ENCODE data around the gene COMMD7. TPM values are rescaled to one million over a fixed set of nuclear protein-coding genes. Genes with fewer than 3 reads are reported as not detected.

The COMMD7 gene
- total RNA-seq, 2 donors from 2014 or later: 21.2 to 49.2 TPM

- Histone ChIP-seq H3K4me3 (ENCODE audit: low read length) (no peak overlapping the region), H3K27ac (ENCODE audit: low read depth, low read length) (no peak overlapping the region), H3K4me1 (ENCODE audit: control insufficient read depth, insufficient read depth, low read length) (no peaks in the 10 kb centered on the region), H3K9me3 (ENCODE audit: control insufficient read depth, low read length) (no peaks in the 10 kb centered on the region), H3K27me3 (ENCODE audit: control insufficient read depth, insufficient read depth, low read length, poor library complexity, severe bottlenecking) (no peaks in the 10 kb centered on the region), H3K9ac (ENCODE audit: extremely low read depth, low read length, poor library complexity, severe bottlenecking) (no peak overlapping the region), H3K36me3 (ENCODE audit: control insufficient read depth, insufficient read depth, low read length) (no peaks in the 10 kb centered on the region)
- no CpG with 5 or more reads among the region's 2 CpGs for WGBS, 2 experiments (ENCODE audit: insufficient coverage in 1 of 2, insufficient read length in 1 of 2)
- H3K4me1 Mint-ChIP-seq: peaks cover 17% of the 10 kb centered on the region
- no peak overlapping the region for H3K27ac Mint-ChIP-seq
- no peaks in the 10 kb centered on the region for H3K27me3 Mint-ChIP-seq (ENCODE audit: insufficient read depth)
- no peaks in the 10 kb centered on the region for H3K9me3 Mint-ChIP-seq
- H3K4me3 Mint-ChIP-seq: no peak overlapping the region
- TF ChIP-seq CTCF (conservative IDR thresholded peaks at IDR 0.05): no peak
- DNase-seq: no peak
- no peaks in the 10 kb centered on the region for H3K36me3 Mint-ChIP-seq (ENCODE audit: low read depth)
Observed at GRCh38 chr20:32670773-32671455, 72.4 kb downstream of the COMMD7 start.

GRCh38 chr20:32667027-32667426 is 76.2 kb downstream of the COMMD7 start:
- H3K4me1 Mint-ChIP-seq: peaks cover 3% of the 10 kb centered on the region

GRCh38 chr20:32664678-32665159 is 78.5 kb downstream of the COMMD7 start:
- Mint-ChIP-seq H3K27ac (no peak overlapping the region), H3K4me1 (peaks cover 3% of the 10 kb centered on the region), H3K4me3 (no peak overlapping the region), H3K27me3 (ENCODE audit: insufficient read depth) (no peaks in the 10 kb centered on the region), H3K36me3 (ENCODE audit: low read depth) (no peaks in the 10 kb centered on the region), H3K9me3 (peaks cover 4% of the 10 kb centered on the region)
- H3K4me3 ChIP-seq (ENCODE audit: low read length): no peak overlapping the region
- DNase-seq: no peak
- H3K9ac ChIP-seq (ENCODE audit: extremely low read depth, low read length, poor library complexity, severe bottlenecking): no peak overlapping the region
- H3K27me3 ChIP-seq (ENCODE audit: control insufficient read depth, insufficient read depth, low read length, poor library complexity, severe bottlenecking): no peaks in the 10 kb centered on the region
- no peaks in the 10 kb centered on the region for H3K36me3 ChIP-seq (ENCODE audit: control insufficient read depth, insufficient read depth, low read length)
- no peaks in the 10 kb centered on the region for H3K4me1 ChIP-seq (ENCODE audit: control insufficient read depth, insufficient read depth, low read length)
- TF ChIP-seq CTCF (conservative IDR thresholded peaks at IDR 0.05): no peak
- 81 to 93% methylated on average over 6 to 9 of the region's 9 CpGs for WGBS, 2 experiments (ENCODE audit: insufficient coverage in 1 of 2, insufficient read length in 1 of 2)
- H3K9me3 ChIP-seq (ENCODE audit: control insufficient read depth, low read length): no peaks in the 10 kb centered on the region
- H3K27ac ChIP-seq (ENCODE audit: low read depth, low read length): no peak overlapping the region

More at GRCh38 chr20:32667027-32667426, 76.2 kb downstream of the COMMD7 start:
- H3K27me3 Mint-ChIP-seq (ENCODE audit: insufficient read depth): no peaks in the 10 kb centered on the region
- no peaks in the 10 kb centered on the region for H3K9me3 Mint-ChIP-seq
- no peaks in the 10 kb centered on the region for H3K36me3 ChIP-seq (ENCODE audit: control insufficient read depth, insufficient read depth, low read length)
- H3K27ac ChIP-seq (ENCODE audit: low read depth, low read length): no peak overlapping the region
- H3K27ac Mint-ChIP-seq: no peak overlapping the region
- no peaks in the 10 kb centered on the region for H3K9me3 ChIP-seq (ENCODE audit: control insufficient read depth, low read length)
- H3K4me3 ChIP-seq (ENCODE audit: low read length): no peak overlapping the region
- H3K9ac ChIP-seq (ENCODE audit: extremely low read depth, low read length, poor library complexity, severe bottlenecking): no peak overlapping the region
- TF ChIP-seq CTCF (conservative IDR thresholded peaks at IDR 0.05): no peak
- H3K4me1 ChIP-seq (ENCODE audit: control insufficient read depth, insufficient read depth, low read length): no peaks in the 10 kb centered on the region
- H3K36me3 Mint-ChIP-seq (ENCODE audit: low read depth): no peaks in the 10 kb centered on the region
- H3K27me3 ChIP-seq (ENCODE audit: control insufficient read depth, insufficient read depth, low read length, poor library complexity, severe bottlenecking): no peaks in the 10 kb centered on the region
- no peak overlapping the region for H3K4me3 Mint-ChIP-seq
- 72 to 76% methylated on average over 5 of the region's 5 CpGs for WGBS, 2 experiments (ENCODE audit: insufficient coverage in 1 of 2, insufficient read length in 1 of 2)
- DNase-seq: no peak
